K562 (cell line): ENCODE results near the gene ECI1. TPM values are rescaled to one million over a fixed set of nuclear protein-coding genes. Genes with fewer than 3 reads are reported as not detected.

Source experiments
- ARNT ChIP-seq, 2 experiments: fragments of 450-650 bp; IDR thresholded peaks; 2 replicates each; pipeline ENCODE4 v1.6.1; 2016; ENCODE audit warnings: mild to moderate bottlenecking in 1 of 2
- CREBBP ChIP-seq: IDR thresholded peaks from one replicate; pipeline ENCODE4 v1.6.1; 2012; ENCODE audit warnings: low read depth, mild to moderate bottlenecking, control low read depth, inconsistent platforms, low read length
- DACH1 ChIP-seq: fragments of 450-650 bp; IDR thresholded peaks from 2 replicates; pipeline ENCODE4 v1.6.1; 2018; ENCODE audit not compliant: partially characterized antibody
- FOS ChIP-seq: IDR thresholded peaks from 3 replicates; pipeline ENCODE4 v1.6.1; 2011; ENCODE audit not compliant: insufficient read length; ENCODE audit errors: extremely low read depth
- NFE2 ChIP-seq: IDR thresholded peaks from 2 replicates; pipeline ENCODE4 v1.6.1; 2014; ENCODE audit warnings: antibody characterized with exemption, low read depth
- PRPF4 ChIP-seq: fragments of 200-400 bp; formaldehyde crosslinking; IDR thresholded peaks from one replicate; pipeline ENCODE4 v1.6.1; 2017; ENCODE audit warnings: low read length, low read depth, mild to moderate bottlenecking; ENCODE audit not compliant: insufficient read depth, poor library complexity, severe bottlenecking
- RCOR1 ChIP-seq, 2 experiments: IDR thresholded peaks; 2 replicates each; pipeline ENCODE4 v1.6.1; 2012; ENCODE audit warnings: low read depth in 2 of 2, low read length in 2 of 2, borderline replicate concordance in 1 of 2, improper control_type of control experiment in 1 of 2
- YY1 ChIP-seq, 3 experiments: IDR thresholded peaks; 2 replicates each; pipeline ENCODE4 v1.6.1; 2011; ENCODE audit warnings: low read length in 2 of 3, mild to moderate bottlenecking in 2 of 3, moderate library complexity in 2 of 3, borderline replicate concordance in 1 of 3, control low read depth in 1 of 3, low read depth in 1 of 3; ENCODE audit not compliant: insufficient read depth in 3 of 3, insufficient replicate concordance in 2 of 3, control insufficient read depth in 1 of 3, insufficient read length in 1 of 3; ENCODE audit errors: extremely low read depth in 1 of 3
- polyA plus RNA-seq, 8 experiments: library from polyadenylated mRNA; depleted of rRNA in 4 of 8; stranded (reverse) in 5 of 8; unstranded in 3 of 8; fragments of >200 nt; fragmentation: Nextera tagmentation in 2 of 8; fragmentation: Illumina TruSeq in 1 of 8; extraction: Ambion mirVana in 2 of 8; extraction: Trizol in 1 of 8; gene quantifications; 2 replicates each; pipeline versions ENCODE4 v1.2.1 to v1.2.3, GENCODE V29; 2011 to 2014; ENCODE audit warnings: inconsistent platforms in 1 of 8, missing spikeins in 1 of 8
- total RNA-seq, 7 experiments: library from RNA; depleted of rRNA in 6 of 7; stranded (reverse); fragments of >200 nt in 6 of 7; fragmentation: Illumina TruSeq in 2 of 7; extraction: Trizol in 2 of 7; gene quantifications; 2 replicates each; pipeline versions ENCODE4 v1.2.1 to v1.2.3, GENCODE V29; 2011 to 2021; ENCODE audit warnings: low replicate concordance in 1 of 7
- TF ChIP-seq, protein P1 (sequence below): fragments of 450-650 bp; formaldehyde crosslinking; IDR thresholded peaks from 2 replicates; pipeline ENCODE4 v1.4.0; 2020; ENCODE audit warnings: mild to moderate bottlenecking, moderate library complexity
- TF ChIP-seq, protein P2 (sequence below): fragments of 250-450 bp; sonication (Bioruptor Pico); IDR thresholded peaks from 2 replicates; pipeline ENCODE4 v1.8.0; 2021; ENCODE audit warnings: mild to moderate bottlenecking, moderate library complexity
- TF ChIP-seq, protein P3 (sequence below): fragments of 250-450 bp; sonication (Bioruptor Pico); IDR thresholded peaks from 2 replicates; pipeline ENCODE4 v1.4.0; 2020

Gene ECI1
- total and polyA plus RNA-seq, 9 of the 15 experiments (the other 6 are each of a cell fraction or from before 2014, with no cell fraction given), result 4.7 to 189 (median 54.0) TPM

DNA sequence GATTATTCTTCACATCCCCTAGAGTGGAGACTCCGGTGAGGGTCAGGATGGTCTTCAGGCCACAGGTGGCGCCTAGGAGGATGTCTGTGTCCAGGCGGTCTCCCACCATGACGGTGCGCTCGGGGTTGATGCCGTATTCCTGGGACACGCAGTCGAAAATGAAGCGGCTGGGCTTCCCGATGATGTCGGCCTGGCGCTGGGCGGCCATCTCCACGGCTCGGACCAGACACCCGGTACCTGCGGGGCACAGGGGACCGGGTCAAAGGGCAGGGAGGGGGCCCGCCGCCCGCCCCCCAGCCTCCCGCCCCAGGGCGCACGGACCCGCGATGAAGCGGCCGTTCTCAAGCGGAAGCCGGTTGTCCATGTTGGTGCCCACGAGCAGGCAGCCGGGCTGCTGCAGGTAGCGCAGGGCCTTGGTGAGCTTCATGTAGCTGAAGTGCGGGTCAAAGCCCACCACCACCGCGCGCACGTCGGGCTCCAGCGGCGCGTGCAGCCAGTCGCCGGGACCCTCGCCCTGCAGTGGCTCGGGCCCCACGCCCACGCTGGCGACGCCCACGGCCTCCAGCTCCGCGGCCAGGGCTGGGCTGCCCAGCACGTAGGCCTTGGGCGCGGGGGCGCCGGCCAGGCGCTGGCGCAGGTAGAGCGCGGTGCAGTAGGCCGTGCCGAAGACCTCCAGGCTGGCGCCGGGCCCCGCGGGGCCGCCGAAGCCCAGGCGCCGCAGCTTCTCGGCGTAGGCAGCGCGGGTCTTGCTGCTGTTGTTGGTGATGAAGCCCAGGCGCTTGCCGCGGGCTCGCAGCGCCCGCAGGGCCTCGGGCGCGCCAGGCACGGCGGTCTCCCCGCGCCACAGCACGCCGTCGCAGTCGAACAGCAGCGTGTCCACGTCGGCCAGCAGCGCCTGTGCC, 37.3 kb downstream of the ECI1 start (continued):
- TF ChIP-seq, protein P1, sequence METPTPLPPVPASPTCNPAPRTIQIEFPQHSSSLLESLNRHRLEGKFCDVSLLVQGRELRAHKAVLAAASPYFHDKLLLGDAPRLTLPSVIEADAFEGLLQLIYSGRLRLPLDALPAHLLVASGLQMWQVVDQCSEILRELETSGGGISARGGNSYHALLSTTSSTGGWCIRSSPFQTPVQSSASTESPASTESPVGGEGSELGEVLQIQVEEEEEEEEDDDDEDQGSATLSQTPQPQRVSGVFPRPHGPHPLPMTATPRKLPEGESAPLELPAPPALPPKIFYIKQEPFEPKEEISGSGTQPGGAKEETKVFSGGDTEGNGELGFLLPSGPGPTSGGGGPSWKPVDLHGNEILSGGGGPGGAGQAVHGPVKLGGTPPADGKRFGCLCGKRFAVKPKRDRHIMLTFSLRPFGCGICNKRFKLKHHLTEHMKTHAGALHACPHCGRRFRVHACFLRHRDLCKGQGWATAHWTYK, result 0 out of 2 replicates have a peak, but pooled peaks have one; percentile 15
- TF ChIP-seq DACH1 (no peak), PRPF4 (peak; percentile 9), YY1 (IDR thresholded peaks at IDR 0.05; ENCODE audit: borderline replicate concordance in 1 of 3, control insufficient read depth in 1 of 3, extremely low read depth in 1 of 3, insufficient read depth in 3 of 3, insufficient read length in 1 of 3, insufficient replicate concordance in 2 of 3, low read depth in 1 of 3, low read length in 2 of 3) (peak in 1 of 3 experiments; percentile 37), CREBBP (no peak), RCOR1 (IDR thresholded peaks at IDR 0.05; ENCODE audit: borderline replicate concordance in 1 of 2, low read depth in 2 of 2, low read length in 2 of 2) (0 out of 4 replicates have a peak, but pooled peaks of 1 of the 2 experiments have one; percentile 12), ARNT (IDR thresholded peaks at IDR 0.05) (no peak), FOS (no peak), NFE2 (peak; percentile 15; the same call in 1 of the 2 replicates)
- TF ChIP-seq, protein P2, sequence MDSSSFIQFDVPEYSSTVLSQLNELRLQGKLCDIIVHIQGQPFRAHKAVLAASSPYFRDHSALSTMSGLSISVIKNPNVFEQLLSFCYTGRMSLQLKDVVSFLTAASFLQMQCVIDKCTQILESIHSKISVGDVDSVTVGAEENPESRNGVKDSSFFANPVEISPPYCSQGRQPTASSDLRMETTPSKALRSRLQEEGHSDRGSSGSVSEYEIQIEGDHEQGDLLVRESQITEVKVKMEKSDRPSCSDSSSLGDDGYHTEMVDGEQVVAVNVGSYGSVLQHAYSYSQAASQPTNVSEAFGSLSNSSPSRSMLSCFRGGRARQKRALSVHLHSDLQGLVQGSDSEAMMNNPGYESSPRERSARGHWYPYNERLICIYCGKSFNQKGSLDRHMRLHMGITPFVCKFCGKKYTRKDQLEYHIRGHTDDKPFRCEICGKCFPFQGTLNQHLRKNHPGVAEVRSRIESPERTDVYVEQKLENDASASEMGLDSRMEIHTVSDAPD, result no peak
- TF ChIP-seq, protein P3, sequence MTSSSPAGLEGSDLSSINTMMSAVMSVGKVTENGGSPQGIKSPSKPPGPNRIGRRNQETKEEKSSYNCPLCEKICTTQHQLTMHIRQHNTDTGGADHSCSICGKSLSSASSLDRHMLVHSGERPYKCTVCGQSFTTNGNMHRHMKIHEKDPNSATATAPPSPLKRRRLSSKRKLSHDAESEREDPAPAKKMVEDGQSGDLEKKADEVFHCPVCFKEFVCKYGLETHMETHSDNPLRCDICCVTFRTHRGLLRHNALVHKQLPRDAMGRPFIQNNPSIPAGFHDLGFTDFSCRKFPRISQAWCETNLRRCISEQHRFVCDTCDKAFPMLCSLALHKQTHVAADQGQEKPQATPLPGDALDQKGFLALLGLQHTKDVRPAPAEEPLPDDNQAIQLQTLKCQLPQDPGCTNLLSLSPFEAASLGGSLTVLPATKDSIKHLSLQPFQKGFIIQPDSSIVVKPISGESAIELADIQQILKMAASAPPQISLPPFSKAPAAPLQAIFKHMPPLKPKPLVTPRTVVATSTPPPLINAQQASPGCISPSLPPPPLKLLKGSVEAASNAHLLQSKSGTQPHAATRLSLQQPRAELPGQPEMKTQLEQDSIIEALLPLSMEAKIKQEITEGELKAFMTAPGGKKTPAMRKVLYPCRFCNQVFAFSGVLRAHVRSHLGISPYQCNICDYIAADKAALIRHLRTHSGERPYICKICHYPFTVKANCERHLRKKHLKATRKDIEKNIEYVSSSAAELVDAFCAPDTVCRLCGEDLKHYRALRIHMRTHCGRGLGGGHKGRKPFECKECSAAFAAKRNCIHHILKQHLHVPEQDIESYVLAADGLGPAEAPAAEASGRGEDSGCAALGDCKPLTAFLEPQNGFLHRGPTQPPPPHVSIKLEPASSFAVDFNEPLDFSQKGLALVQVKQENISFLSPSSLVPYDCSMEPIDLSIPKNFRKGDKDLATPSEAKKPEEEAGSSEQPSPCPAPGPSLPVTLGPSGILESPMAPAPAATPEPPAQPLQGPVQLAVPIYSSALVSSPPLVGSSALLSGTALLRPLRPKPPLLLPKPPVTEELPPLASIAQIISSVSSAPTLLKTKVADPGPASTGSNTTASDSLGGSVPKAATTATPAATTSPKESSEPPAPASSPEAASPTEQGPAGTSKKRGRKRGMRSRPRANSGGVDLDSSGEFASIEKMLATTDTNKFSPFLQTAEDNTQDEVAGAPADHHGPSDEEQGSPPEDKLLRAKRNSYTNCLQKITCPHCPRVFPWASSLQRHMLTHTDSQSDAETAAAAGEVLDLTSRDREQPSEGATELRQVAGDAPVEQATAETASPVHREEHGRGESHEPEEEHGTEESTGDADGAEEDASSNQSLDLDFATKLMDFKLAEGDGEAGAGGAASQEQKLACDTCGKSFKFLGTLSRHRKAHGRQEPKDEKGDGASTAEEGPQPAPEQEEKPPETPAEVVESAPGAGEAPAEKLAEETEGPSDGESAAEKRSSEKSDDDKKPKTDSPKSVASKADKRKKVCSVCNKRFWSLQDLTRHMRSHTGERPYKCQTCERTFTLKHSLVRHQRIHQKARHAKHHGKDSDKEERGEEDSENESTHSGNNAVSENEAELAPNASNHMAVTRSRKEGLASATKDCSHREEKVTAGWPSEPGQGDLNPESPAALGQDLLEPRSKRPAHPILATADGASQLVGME (CRISPR knock-in tag), result 0 out of 2 replicates have a peak, but pooled peaks have one; percentile 10
